ENCODE measurements around the gene GXYLT1.

GXYLT1 gene

GRCh38 chr12:42097971-42098370, 46.7 kb downstream of the GXYLT1 start:
- H3K27ac ChIP-seq, result no peak overlapping the region

GRCh38 chr12:42094277-42094676, 50.4 kb downstream of the GXYLT1 start:
- Histone ChIP-seq H3K79me2 (no peaks in the 10 kb centered on the region), H3K4me1 (no peaks in the 10 kb centered on the region)
- TF ChIP-seq CTCF (IDR thresholded peaks at IDR 0.05), result no peak

More at GRCh38 chr12:42097971-42098370, 46.7 kb downstream of the GXYLT1 start:
- Histone ChIP-seq H3K9me3 (ENCODE audit: control insufficient read depth, low read length) (no peaks in the 10 kb centered on the region), H3K4me3 (ENCODE audit: low read depth, low read length) (no peak overlapping the region), H3K4me1 (no peaks in the 10 kb centered on the region), H3K27me3 (ENCODE audit: control insufficient read depth, insufficient read depth, low read length) (no peaks in the 10 kb centered on the region), H3K79me2 (no peaks in the 10 kb centered on the region), H2AFZ (no peak overlapping the region), H3K36me3 (ENCODE audit: control insufficient read depth, insufficient read depth, low read length) (no peaks in the 10 kb centered on the region), H3K4me2 (ENCODE audit: low read length) (no peak overlapping the region), H3K9ac (no peak overlapping the region)
- no peak for TF ChIP-seq CTCF (IDR thresholded peaks at IDR 0.05)

GRCh38 chr12:42091769-42092168, 52.9 kb downstream of the GXYLT1 start:
- Histone ChIP-seq H3K4me3 (ENCODE audit: low read depth, low read length) (no peak overlapping the region), H3K9ac (no peak overlapping the region)
- no peak for TF ChIP-seq CTCF (IDR thresholded peaks at IDR 0.05)

More at GRCh38 chr12:42094277-42094676, 50.4 kb downstream of the GXYLT1 start:
- no peak overlapping the region for H3K4me2 ChIP-seq (ENCODE audit: low read length)
- no peaks in the 10 kb centered on the region for H3K9me3 ChIP-seq (ENCODE audit: control insufficient read depth, low read length)
- no peaks in the 10 kb centered on the region for H3K27me3 ChIP-seq (ENCODE audit: control insufficient read depth, insufficient read depth, low read length)
- H3K4me3 ChIP-seq (ENCODE audit: low read depth, low read length), result no peak overlapping the region
- H3K9ac ChIP-seq, result no peak overlapping the region
- H3K36me3 ChIP-seq (ENCODE audit: control insufficient read depth, insufficient read depth, low read length), result no peaks in the 10 kb centered on the region
- H3K27ac ChIP-seq, result no peak overlapping the region
- H2AFZ ChIP-seq, result no peak overlapping the region

GRCh38 chr12:42090899-42091298, 53.8 kb downstream of the GXYLT1 start:
- no peak overlapping the region for H2AFZ ChIP-seq
- H3K27me3 ChIP-seq (ENCODE audit: control insufficient read depth, insufficient read depth, low read length), result no peaks in the 10 kb centered on the region
- TF ChIP-seq CTCF (IDR thresholded peaks at IDR 0.05), result no peak
- H3K36me3 ChIP-seq (ENCODE audit: control insufficient read depth, insufficient read depth, low read length), result no peaks in the 10 kb centered on the region
- no peak overlapping the region for H3K4me2 ChIP-seq (ENCODE audit: low read length)
- H3K9me3 ChIP-seq (ENCODE audit: control insufficient read depth, low read length), result no peaks in the 10 kb centered on the region
- H3K9ac ChIP-seq, result no peak overlapping the region
- H3K79me2 ChIP-seq, result no peaks in the 10 kb centered on the region
- no peak overlapping the region for H3K27ac ChIP-seq
- peaks cover 6% of the 10 kb centered on the region for H3K4me1 ChIP-seq
- H3K4me3 ChIP-seq (ENCODE audit: low read depth, low read length), result no peak overlapping the region

More at GRCh38 chr12:42091769-42092168, 52.9 kb downstream of the GXYLT1 start:
- Histone ChIP-seq H3K79me2 (no peaks in the 10 kb centered on the region), H3K36me3 (ENCODE audit: control insufficient read depth, insufficient read depth, low read length) (no peaks in the 10 kb centered on the region), H2AFZ (no peak overlapping the region), H3K27ac (no peak overlapping the region), H3K4me1 (no peaks in the 10 kb centered on the region), H3K4me2 (ENCODE audit: low read length) (no peak overlapping the region), H3K27me3 (ENCODE audit: control insufficient read depth, insufficient read depth, low read length) (no peaks in the 10 kb centered on the region), H3K9me3 (ENCODE audit: control insufficient read depth, low read length) (no peaks in the 10 kb centered on the region)

- Histone ChIP-seq H3K4me3 (ENCODE audit: low read depth, low read length) (no peak overlapping the region), H3K27ac (no peak overlapping the region), H3K27me3 (ENCODE audit: control insufficient read depth, insufficient read depth, low read length) (no peaks in the 10 kb centered on the region), H2AFZ (no peak overlapping the region), H3K36me3 (ENCODE audit: control insufficient read depth, insufficient read depth, low read length) (no peaks in the 10 kb centered on the region), H3K79me2 (no peaks in the 10 kb centered on the region), H3K4me2 (ENCODE audit: low read length) (no peak overlapping the region), H3K4me1 (peaks cover 10% of the 10 kb centered on the region), H3K9me3 (ENCODE audit: control insufficient read depth, low read length) (no peaks in the 10 kb centered on the region), H3K9ac (no peak overlapping the region)
- no peak for TF ChIP-seq CTCF (IDR thresholded peaks at IDR 0.05)
Measured at GRCh38 chr12:42086031-42086430, 58.6 kb downstream of the GXYLT1 start.
